Activated naive CD8-positive, alpha-beta T cell treated with anti-CD3 and anti-CD28 coated beads, Interleukin-2, amount 50 U/mL, for 24 hours (primary cell): ENCODE data around the gene CERS6.

Experiments
- ATAC-seq: fragments of 150-1000 bp; cut with Tn5 transposase; one replicate; pipeline ENCODE4 v1.10.0; 2021
- DNase-seq: peaks from one replicate; pipeline ENCODE4 v3.0.0; 2021
- H3K27ac Mint-ChIP-seq: one replicate; pipeline ENCODE4 v1.8.0; 2021; ENCODE audit warnings: mild to moderate bottlenecking, mixed read lengths
- H3K27me3 Mint-ChIP-seq: one replicate; pipeline ENCODE4 v1.8.0; 2021; ENCODE audit warnings: mixed read lengths
- H3K36me3 Mint-ChIP-seq: one replicate; pipeline ENCODE4 v1.8.0; 2021; ENCODE audit warnings: low read depth, mixed read lengths
- H3K4me1 Mint-ChIP-seq: one replicate; pipeline ENCODE4 v1.8.0; 2021; ENCODE audit warnings: mixed read lengths
- H3K4me3 Mint-ChIP-seq: one replicate; pipeline ENCODE4 v1.8.0; 2021; ENCODE audit warnings: mild to moderate bottlenecking, moderate library complexity, mixed read lengths
- H3K9me3 Mint-ChIP-seq: one replicate; pipeline ENCODE4 v1.8.0; 2021; ENCODE audit warnings: mixed read lengths

CERS6 gene

DNA sequence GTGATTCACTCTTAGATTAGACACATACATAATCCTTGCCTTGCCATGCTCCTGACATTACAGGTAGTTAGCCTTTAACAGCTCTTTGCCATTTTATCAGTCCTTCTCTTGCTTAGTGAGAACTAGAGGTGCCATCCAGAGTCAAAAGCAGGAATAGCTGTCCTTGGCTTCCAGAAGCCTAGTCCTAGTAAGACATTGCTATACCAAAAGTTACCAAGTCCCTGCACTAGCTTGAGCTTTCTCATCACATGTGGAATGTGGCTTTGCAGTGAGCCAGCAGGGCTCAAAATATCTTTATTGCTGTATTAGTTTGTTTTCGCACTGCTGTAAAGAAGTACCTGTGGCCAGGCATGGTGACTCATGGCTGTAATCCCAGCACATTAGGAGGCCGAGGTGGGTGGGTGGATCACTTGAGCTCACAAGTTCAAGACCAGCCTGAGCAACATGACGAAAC is 241.6 kb downstream of the CERS6 start:
- Mint-ChIP-seq H3K9me3 (no peaks in the 10 kb centered on the region), H3K36me3 (peaks cover 36% of the 10 kb centered on the region), H3K27me3 (no peaks in the 10 kb centered on the region)

GRCh38 chr2:168698969-168699368 is 242.9 kb downstream of the CERS6 start:
- Mint-ChIP-seq H3K27ac (no peak overlapping the region), H3K4me1 (no peaks in the 10 kb centered on the region), H3K36me3 (peaks cover 36% of the 10 kb centered on the region), H3K27me3 (no peaks in the 10 kb centered on the region), H3K4me3 (no peak overlapping the region), H3K9me3 (no peaks in the 10 kb centered on the region)
- DNase-seq (no peak), ATAC-seq (no peak)

More for the DNA sequence above, 241.6 kb downstream of the CERS6 start:
- DNase-seq = no peak
- no peak for ATAC-seq
- Mint-ChIP-seq H3K4me1 (no peaks in the 10 kb centered on the region), H3K4me3 (no peak overlapping the region), H3K27ac (no peak overlapping the region)

DNA sequence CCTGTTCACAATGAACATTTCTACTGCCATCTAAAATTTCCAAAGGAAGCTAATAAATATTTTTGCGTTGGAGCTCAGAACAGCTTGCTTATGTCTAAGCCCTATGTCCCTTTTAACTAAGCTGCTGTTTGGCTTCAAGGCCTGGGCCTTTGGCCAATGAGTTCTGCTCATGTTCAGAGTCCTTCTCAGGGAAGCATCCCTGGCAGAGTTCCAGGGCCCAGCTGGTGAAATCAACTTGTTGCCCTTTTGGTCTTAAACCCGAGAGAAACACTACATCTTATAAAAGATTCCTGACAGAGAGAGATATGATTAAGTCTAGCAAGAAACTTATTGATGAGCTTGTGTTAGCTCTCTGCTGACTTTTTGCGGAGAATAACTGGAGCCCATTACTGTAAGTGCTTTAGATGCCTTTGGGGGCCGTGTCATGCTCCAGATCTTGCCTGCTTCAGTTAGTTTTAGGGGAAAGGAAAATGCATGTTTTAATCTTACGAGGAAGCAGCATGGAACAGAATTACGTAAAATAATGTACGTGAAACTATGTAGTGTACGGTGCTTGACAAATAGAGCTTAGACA is 243.9 kb downstream of the CERS6 start:
- no peak overlapping the region for H3K4me3 Mint-ChIP-seq
- no peak for ATAC-seq
- no peaks in the 10 kb centered on the region for H3K27me3 Mint-ChIP-seq
- peaks cover 36% of the 10 kb centered on the region for H3K36me3 Mint-ChIP-seq
- no peaks in the 10 kb centered on the region for H3K9me3 Mint-ChIP-seq
- no peak for DNase-seq
- H3K27ac Mint-ChIP-seq = no peak overlapping the region
- no peaks in the 10 kb centered on the region for H3K4me1 Mint-ChIP-seq

- no peaks in the 10 kb centered on the region for H3K27me3 Mint-ChIP-seq
- peaks cover 28% of the 10 kb centered on the region for H3K36me3 Mint-ChIP-seq
- no peak overlapping the region for H3K4me3 Mint-ChIP-seq
- H3K27ac Mint-ChIP-seq = no peak overlapping the region
- no peaks in the 10 kb centered on the region for H3K4me1 Mint-ChIP-seq
- no peaks in the 10 kb centered on the region for H3K9me3 Mint-ChIP-seq
- no peak for DNase-seq
- no peak for ATAC-seq
These were observed 244.7 kb downstream of the CERS6 start for GRCh38 chr2:168700615-168701245.

GRCh38 chr2:168702579-168702978 is 246.5 kb downstream of the CERS6 start:
- Mint-ChIP-seq H3K4me3 (no peak overlapping the region), H3K4me1 (no peaks in the 10 kb centered on the region), H3K9me3 (no peaks in the 10 kb centered on the region), H3K27me3 (no peaks in the 10 kb centered on the region), H3K36me3 (peaks cover 14% of the 10 kb centered on the region), H3K27ac (no peak overlapping the region)
- DNase-seq = no peak
- ATAC-seq = no peak

GRCh38 chr2:168703926-168704325 is 247.9 kb downstream of the CERS6 start:
- DNase-seq = no peak
- H3K4me3 Mint-ChIP-seq = no peak overlapping the region
- no peaks in the 10 kb centered on the region for H3K27me3 Mint-ChIP-seq
- H3K9me3 Mint-ChIP-seq = no peaks in the 10 kb centered on the region
- H3K4me1 Mint-ChIP-seq = no peaks in the 10 kb centered on the region
- no peak overlapping the region for H3K27ac Mint-ChIP-seq
- H3K36me3 Mint-ChIP-seq = peaks cover 5% of the 10 kb centered on the region
- ATAC-seq = no peak

GRCh38 chr2:168705534-168706470 is 249.7 kb downstream of the CERS6 start:
- peaks cover 2% of the 10 kb centered on the region for H3K36me3 Mint-ChIP-seq
- no peaks in the 10 kb centered on the region for H3K27me3 Mint-ChIP-seq
- DNase-seq (no peak), ATAC-seq (no peak)
- H3K4me1 Mint-ChIP-seq = no peaks in the 10 kb centered on the region
- no peak overlapping the region for H3K27ac Mint-ChIP-seq
- no peaks in the 10 kb centered on the region for H3K9me3 Mint-ChIP-seq
- H3K4me3 Mint-ChIP-seq = no peak overlapping the region

DNA sequence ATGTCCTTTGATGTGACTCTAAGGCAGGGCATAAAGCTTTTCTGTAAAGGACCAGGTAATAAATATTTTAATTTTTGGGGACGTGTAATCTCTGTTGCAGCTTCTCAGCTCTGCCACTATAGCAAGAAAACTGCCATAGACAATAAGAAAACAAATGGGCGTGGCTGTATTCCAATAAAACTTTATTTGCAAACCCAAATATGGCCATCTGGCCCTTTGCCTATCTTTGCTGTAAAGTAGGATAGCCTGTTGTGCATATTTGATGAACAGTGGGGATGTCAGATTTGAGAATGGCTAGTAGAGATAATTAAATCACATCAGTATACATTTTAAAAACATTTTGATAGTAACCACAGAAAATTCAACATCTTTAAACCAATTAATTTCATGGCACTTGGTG is 250.7 kb downstream of the CERS6 start:
- DNase-seq (no peak), ATAC-seq (no peak)
- Mint-ChIP-seq H3K27me3 (no peaks in the 10 kb centered on the region), H3K36me3 (peaks cover 2% of the 10 kb centered on the region), H3K4me3 (no peak overlapping the region), H3K9me3 (no peaks in the 10 kb centered on the region), H3K4me1 (peaks cover 2% of the 10 kb centered on the region), H3K27ac (no peak overlapping the region)

DNA sequence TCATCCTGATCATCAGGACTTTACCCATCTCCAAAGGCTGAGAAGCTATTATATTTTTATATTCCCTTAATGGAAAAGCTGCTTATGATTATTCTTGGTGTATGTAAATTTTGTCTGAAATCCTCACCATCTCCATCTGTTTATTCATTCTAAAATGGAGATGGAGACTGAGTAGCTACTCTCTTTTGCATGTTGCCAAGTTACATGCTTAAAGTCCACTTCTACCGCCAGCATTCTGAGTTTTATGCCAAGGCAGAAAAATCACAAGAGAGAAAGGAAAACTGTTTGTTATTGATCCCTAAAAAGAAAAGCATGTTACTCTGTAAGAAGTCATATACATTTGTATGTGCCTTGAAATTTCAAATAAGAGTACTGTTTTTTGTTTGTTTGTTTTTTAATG is 252.0 kb downstream of the CERS6 start:
- ATAC-seq = no peak
- Mint-ChIP-seq H3K4me1 (peaks cover 6% of the 10 kb centered on the region), H3K36me3 (peaks cover 2% of the 10 kb centered on the region), H3K27me3 (no peaks in the 10 kb centered on the region), H3K27ac (no peak overlapping the region), H3K4me3 (no peak overlapping the region), H3K9me3 (no peaks in the 10 kb centered on the region)
- no peak for DNase-seq

- no peaks in the 10 kb centered on the region for H3K9me3 Mint-ChIP-seq
- no peaks in the 10 kb centered on the region for H3K36me3 Mint-ChIP-seq
- H3K4me3 Mint-ChIP-seq = no peak overlapping the region
- no peak for ATAC-seq
- H3K27me3 Mint-ChIP-seq = no peaks in the 10 kb centered on the region
- H3K27ac Mint-ChIP-seq = no peak overlapping the region
- no peak for DNase-seq
- H3K4me1 Mint-ChIP-seq = peaks cover 6% of the 10 kb centered on the region
These were observed 254.8 kb downstream of the CERS6 start for GRCh38 chr2:168710754-168711467.

DNA sequence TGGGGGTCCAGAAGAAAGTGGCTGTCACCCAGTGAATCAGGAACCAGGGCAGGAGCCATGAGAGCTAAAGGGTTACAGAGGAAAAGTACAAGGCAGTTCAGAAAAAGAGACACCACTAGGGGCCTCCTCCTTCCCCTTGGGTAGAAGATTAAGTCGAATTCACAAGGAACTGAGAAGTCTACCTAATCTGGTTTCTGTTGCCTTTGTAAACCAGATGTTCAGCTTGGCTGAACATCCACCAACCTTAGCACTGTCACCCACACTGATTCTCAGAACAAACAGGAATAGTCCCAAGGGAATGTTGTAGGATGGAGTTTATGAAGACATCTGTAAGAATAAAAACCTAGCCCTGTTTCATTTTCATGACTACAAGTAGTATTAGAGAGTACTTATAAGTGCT is 256.0 kb downstream of the CERS6 start:
- no peak overlapping the region for H3K27ac Mint-ChIP-seq
- H3K27me3 Mint-ChIP-seq = no peaks in the 10 kb centered on the region
- peaks cover 3% of the 10 kb centered on the region for H3K36me3 Mint-ChIP-seq
- peaks cover 7% of the 10 kb centered on the region for H3K4me1 Mint-ChIP-seq
- DNase-seq = no peak
- no peaks in the 10 kb centered on the region for H3K9me3 Mint-ChIP-seq
- ATAC-seq = no peak
- H3K4me3 Mint-ChIP-seq = no peak overlapping the region

DNA sequence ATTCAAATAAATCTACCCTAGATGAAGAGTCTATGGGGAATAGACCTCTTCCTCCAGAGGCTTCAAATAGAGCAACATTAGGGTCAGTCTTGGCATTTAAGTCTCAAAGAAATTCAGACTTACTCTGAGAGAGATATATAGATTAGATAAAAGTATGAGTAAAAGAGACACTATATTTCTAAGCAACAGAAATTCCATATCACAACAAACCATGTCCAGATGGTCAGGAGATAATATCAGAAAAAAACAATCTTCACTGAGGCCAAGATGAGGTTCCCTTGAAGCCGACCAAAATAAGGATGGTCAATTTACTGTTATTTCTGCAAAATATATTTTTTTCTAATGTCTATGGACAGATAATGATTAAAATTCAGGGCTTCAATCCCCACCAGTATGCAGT is 257.3 kb downstream of the CERS6 start:
- no peak overlapping the region for H3K27ac Mint-ChIP-seq
- H3K4me1 Mint-ChIP-seq = peaks cover 20% of the 10 kb centered on the region
- H3K9me3 Mint-ChIP-seq = no peaks in the 10 kb centered on the region
- no peak overlapping the region for H3K4me3 Mint-ChIP-seq
- H3K27me3 Mint-ChIP-seq = no peaks in the 10 kb centered on the region
- H3K36me3 Mint-ChIP-seq = peaks cover 4% of the 10 kb centered on the region
- ATAC-seq (no peak), DNase-seq (no peak)

DNA sequence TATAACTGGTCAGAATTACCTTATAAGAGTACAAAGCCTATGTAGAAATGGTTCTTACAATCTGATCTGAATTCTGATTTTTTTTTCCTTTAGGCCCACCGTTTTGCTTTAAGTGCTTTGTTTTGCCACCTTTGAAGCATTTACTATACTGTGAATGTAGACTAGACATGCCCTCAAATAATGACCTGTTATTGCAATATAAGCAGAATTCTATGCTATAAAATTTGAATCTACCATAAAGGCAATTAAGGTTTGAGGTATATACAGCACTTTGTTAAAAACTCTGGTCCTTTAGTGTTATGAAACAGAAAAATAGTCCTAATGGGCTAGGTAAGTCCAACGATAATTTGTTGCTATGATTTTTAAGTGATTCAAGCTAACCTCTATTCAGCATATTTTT is 259.8 kb downstream of the CERS6 start:
- Mint-ChIP-seq H3K9me3 (no peaks in the 10 kb centered on the region), H3K4me3 (no peak overlapping the region), H3K27me3 (no peaks in the 10 kb centered on the region), H3K36me3 (peaks cover 17% of the 10 kb centered on the region), H3K27ac (no peak overlapping the region), H3K4me1 (peaks cover 22% of the 10 kb centered on the region)
- ATAC-seq (no peak), DNase-seq (no peak)

DNA sequence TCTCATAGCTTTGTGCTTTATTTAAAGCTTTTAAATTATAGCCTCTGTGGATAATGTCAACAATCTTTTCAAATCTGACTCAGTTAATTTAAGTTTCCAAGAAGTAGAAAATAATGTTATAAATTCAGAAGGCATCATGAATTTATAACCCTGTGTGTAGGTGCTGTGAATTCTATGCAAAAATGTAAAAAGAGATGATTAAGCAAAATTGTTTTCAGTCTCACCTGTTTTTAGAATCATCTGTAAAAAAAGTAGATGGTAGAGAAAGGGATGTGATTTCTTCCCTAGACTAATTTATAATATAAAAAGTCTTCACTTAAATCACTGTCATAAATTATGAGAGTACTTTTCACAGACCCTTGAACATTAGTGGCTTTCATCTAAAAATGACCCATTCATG is 260.8 kb downstream of the CERS6 start:
- ATAC-seq (no peak), DNase-seq (no peak)
- Mint-ChIP-seq H3K9me3 (no peaks in the 10 kb centered on the region), H3K27ac (no peak overlapping the region), H3K4me3 (no peak overlapping the region), H3K36me3 (peaks cover 19% of the 10 kb centered on the region), H3K4me1 (peaks cover 20% of the 10 kb centered on the region), H3K27me3 (no peaks in the 10 kb centered on the region)
